H9 (cell line): Measurements from ENCODE around the gene CFAP99. TPM values are rescaled to one million over a fixed set of nuclear protein-coding genes. Genes with fewer than 3 reads are reported as not detected.

Experiments used
- DNase-seq: peaks from one replicate; pipeline ENCODE4 v3.0.0-alpha.2; 2017
- H2AFZ ChIP-seq: one replicate; pipeline ENCODE4 v1.6.1; 2013; ENCODE audit warnings: mild to moderate bottlenecking, low read length, control low read depth, moderate library complexity
- H2AK5ac ChIP-seq: 2 replicates; pipeline ENCODE4 v1.6.1; 2013; ENCODE audit warnings: low read length, control low read depth, mixed read lengths; ENCODE audit not compliant: insufficient read length
- H2BK120ac ChIP-seq: one replicate; pipeline ENCODE4 v1.6.1; 2013; ENCODE audit warnings: low read depth, mild to moderate bottlenecking, low read length, control low read depth, inconsistent platforms; ENCODE audit not compliant: poor library complexity, severe bottlenecking
- H2BK12ac ChIP-seq: 2 replicates; pipeline ENCODE4 v1.6.1; 2013; ENCODE audit warnings: low read length, control low read depth, mixed read lengths, low read depth; ENCODE audit not compliant: insufficient read length
- H2BK15ac ChIP-seq: 2 replicates; pipeline ENCODE4 v1.6.1; 2013; ENCODE audit warnings: low read depth, low read length, control low read depth
- H2BK20ac ChIP-seq: one replicate; pipeline ENCODE4 v1.6.1; 2013; ENCODE audit warnings: low read depth, mild to moderate bottlenecking, low read length, control low read depth, inconsistent platforms; ENCODE audit not compliant: poor library complexity, severe bottlenecking
- H2BK5ac ChIP-seq: 2 replicates; pipeline ENCODE4 v1.6.1; 2013; ENCODE audit warnings: low read length, control low read depth, mixed read lengths; ENCODE audit not compliant: insufficient read length
- H3K14ac ChIP-seq: 2 replicates; pipeline ENCODE4 v1.6.1; 2013; ENCODE audit warnings: low read length, control low read depth; ENCODE audit not compliant: insufficient read depth
- H3K18ac ChIP-seq: 2 replicates; pipeline ENCODE4 v1.6.1; 2013; ENCODE audit warnings: low read depth, mild to moderate bottlenecking, mixed read lengths, low read length, control low read depth; ENCODE audit not compliant: insufficient read length
- H3K23ac ChIP-seq: 2 replicates; pipeline ENCODE4 v1.6.1; 2013; ENCODE audit warnings: low read length, control low read depth, mixed read lengths, low read depth; ENCODE audit not compliant: insufficient read length
- H3K23me2 ChIP-seq: 2 replicates; pipeline ENCODE4 v1.6.1; 2013; ENCODE audit warnings: low read depth, mild to moderate bottlenecking, mixed read lengths, low read length, control low read depth; ENCODE audit not compliant: insufficient read length, poor library complexity, severe bottlenecking
- H3K27ac ChIP-seq: 2 replicates; pipeline ENCODE4 v1.5.1; 2013; ENCODE audit warnings: low read length, control low read depth, mixed read lengths, low read depth; ENCODE audit not compliant: insufficient read length
- H3K27me3 ChIP-seq: 2 replicates; pipeline ENCODE4 v1.6.1; 2013; ENCODE audit warnings: low read length, control low read depth, inconsistent platforms; ENCODE audit not compliant: insufficient read depth
- H3K4ac ChIP-seq: 2 replicates; pipeline ENCODE4 v1.6.1; 2013; ENCODE audit warnings: low read depth, mild to moderate bottlenecking, control low read depth, inconsistent platforms, low read length, moderate library complexity
- H3K4me1 ChIP-seq: 2 replicates; pipeline ENCODE4 v1.6.1; 2013; ENCODE audit warnings: low read length, control low read depth, inconsistent platforms; ENCODE audit not compliant: insufficient read depth
- H3K4me2 ChIP-seq: 2 replicates; pipeline ENCODE4 v1.6.1; 2013; ENCODE audit warnings: low read length, control low read depth, mixed read lengths; ENCODE audit not compliant: insufficient read length, insufficient read depth
- H3K56ac ChIP-seq: 2 replicates; pipeline ENCODE4 v1.6.1; 2013; ENCODE audit warnings: low read depth, mild to moderate bottlenecking, mixed read lengths, low read length, control low read depth; ENCODE audit not compliant: insufficient read length
- H3K79me1 ChIP-seq: 2 replicates; pipeline ENCODE4 v1.6.1; 2013; ENCODE audit warnings: low read depth, mild to moderate bottlenecking, moderate library complexity, low read length, control low read depth, inconsistent platforms; ENCODE audit not compliant: insufficient read depth, poor library complexity, severe bottlenecking
- H3K79me2 ChIP-seq: 2 replicates; pipeline ENCODE4 v1.6.1; 2013; ENCODE audit warnings: low read length, control low read depth, inconsistent platforms; ENCODE audit not compliant: insufficient read depth
- H3K9ac ChIP-seq: 2 replicates; pipeline ENCODE4 v1.6.1; 2013; ENCODE audit warnings: low read length, control low read depth, mixed read lengths; ENCODE audit not compliant: insufficient read length; ENCODE audit errors: extremely low read depth
- H3K9me3 ChIP-seq: one replicate; pipeline ENCODE4 v1.6.1; 2013; ENCODE audit warnings: low read depth, low read length, inconsistent platforms; ENCODE audit not compliant: control insufficient read depth
- H3T11ph ChIP-seq: one replicate; pipeline ENCODE4 v1.6.1; 2013; ENCODE audit warnings: mild to moderate bottlenecking, low read length, control low read depth, inconsistent platforms
- H4K20me1 ChIP-seq: one replicate; pipeline ENCODE4 v1.6.1; 2013; ENCODE audit not compliant: control insufficient read depth, insufficient read length, insufficient read depth
- H4K5ac ChIP-seq: 2 replicates; pipeline ENCODE4 v1.6.1; 2013; ENCODE audit warnings: low read depth, mild to moderate bottlenecking, mixed read lengths, low read length, control low read depth; ENCODE audit not compliant: insufficient read length
- H4K8ac ChIP-seq: replicated peaks from 2 replicates; pipeline ENCODE4 v1.6.1; 2013; ENCODE audit warnings: low read length, control low read depth, mixed read lengths, low read depth; ENCODE audit not compliant: insufficient read length
- H4K91ac ChIP-seq: 2 replicates; pipeline ENCODE4 v1.6.1; 2013; ENCODE audit warnings: low read depth, mild to moderate bottlenecking, moderate library complexity, mixed read lengths, low read length, control low read depth; ENCODE audit not compliant: insufficient read length
- H3K27ac Mint-ChIP-seq, 3 experiments: 2 replicates in 2 of 3; 3 replicates in 1 of 3; pipeline ENCODE4 v1.8.0; 2020 to 2021; ENCODE audit warnings: mixed read lengths in 3 of 3, mild to moderate bottlenecking in 1 of 3, moderate library complexity in 1 of 3
- H3K27me3 Mint-ChIP-seq: 2 replicates; pipeline ENCODE4 v1.8.0; 2021; ENCODE audit warnings: low read depth, mild to moderate bottlenecking, moderate library complexity, mixed read lengths
- H3K36me3 Mint-ChIP-seq, 3 experiments: 2 replicates in 2 of 3; 3 replicates in 1 of 3; pipeline ENCODE4 v1.8.0; 2020 to 2021; ENCODE audit warnings: low read depth in 3 of 3, mixed read lengths in 3 of 3; ENCODE audit not compliant: insufficient read depth in 1 of 3
- H3K4me1 Mint-ChIP-seq, 2 experiments: 2 replicates each; pipeline ENCODE4 v1.8.0; 2020; ENCODE audit warnings: mixed read lengths in 2 of 2
- H3K4me3 Mint-ChIP-seq, 2 experiments: 2 replicates in 1 of 2; 3 replicates in 1 of 2; pipeline ENCODE4 v1.8.0; 2020 to 2021; ENCODE audit warnings: mild to moderate bottlenecking in 2 of 2, mixed read lengths in 2 of 2, moderate library complexity in 1 of 2
- H3K9me3 Mint-ChIP-seq, 2 experiments: 2 replicates in 1 of 2; 3 replicates in 1 of 2; pipeline ENCODE4 v1.8.0; 2020; ENCODE audit warnings: mild to moderate bottlenecking in 2 of 2, mixed read lengths in 2 of 2, moderate library complexity in 1 of 2
- CTCF ChIP-seq: fragments of 200-600 bp; sonication (generic); conservative IDR thresholded peaks from 3 replicates; pipeline ENCODE4 v1.8.0; 2021; ENCODE audit warnings: antibody characterized with exemption, mild to moderate bottlenecking
- WGBS: extraction: QIAGEN DNeasy Blood & Tissue Kit; methylation state at CpG from one replicate; pipeline ENCODE4 v1.1.7; 2013; ENCODE audit warnings: missing lambda C conversion rate, low lambda C conversion rate, mixed read lengths; ENCODE audit not compliant: insufficient read length; ENCODE audit errors: extremely low coverage; 5-methylcytosine and 5-hydroxymethylcytosine counted together
- total RNA-seq: library from RNA; stranded (reverse); gene quantifications from 2 replicates; pipeline ENCODE4 v1.2.1, GENCODE V29; 2021

The CFAP99 gene
- total RNA-seq, 1 experiment from 2014 or later: 0.35 TPM

- no peak for DNase-seq
- H3K4me1 ChIP-seq: no peaks in the 10 kb centered on the region
- no peak overlapping the region for H3K4ac ChIP-seq
- H3K14ac ChIP-seq: no peak overlapping the region
- H2AFZ ChIP-seq: no peak overlapping the region
- H3K23me2 ChIP-seq: no peaks in the 10 kb centered on the region
- H2BK12ac ChIP-seq: no peak overlapping the region
- H3K56ac ChIP-seq: no peak overlapping the region
- H4K8ac ChIP-seq: no peak overlapping the region
- H2BK120ac ChIP-seq: no peak overlapping the region
- no CpG with 5 or more reads among the region's 7 CpGs for whole genome bisulfite sequencing
- H4K20me1 ChIP-seq: no peaks in the 10 kb centered on the region
- H3K27me3 ChIP-seq: no peaks in the 10 kb centered on the region
- H2AK5ac ChIP-seq: no peak overlapping the region
- Mint-ChIP-seq H3K36me3 (peaks cover 7 to 12% (median 8%) of the 10 kb centered on the region in 3 experiments), H3K9me3 (peaks cover 14 to 17% of the 10 kb centered on the region in 2 experiments), H3K4me1 (peaks cover 2 to 5% of the 10 kb centered on the region in 2 experiments; a peak in 2 of 4 replicates), H3K27me3 (peaks cover 12% of the 10 kb centered on the region), H3K27ac (no peak overlapping the region), H3K4me3 (no peak overlapping the region)
- H3T11ph ChIP-seq: no peak overlapping the region
- no peak overlapping the region for H3K9ac ChIP-seq
- no peak overlapping the region for H2BK20ac ChIP-seq
- H3K9me3 ChIP-seq: no peaks in the 10 kb centered on the region
- no peak overlapping the region for H3K4me2 ChIP-seq
- no peaks in the 10 kb centered on the region for H3K79me2 ChIP-seq
- H2BK5ac ChIP-seq: no peak overlapping the region
- H4K5ac ChIP-seq: no peak overlapping the region
- H3K18ac ChIP-seq: no peak overlapping the region
- no peak overlapping the region for H2BK15ac ChIP-seq
- H3K23ac ChIP-seq: no peak overlapping the region
- no peaks in the 10 kb centered on the region for H3K79me1 ChIP-seq
- no peak overlapping the region for H4K91ac ChIP-seq
- TF ChIP-seq CTCF: no peak
- H3K27ac ChIP-seq: no peak overlapping the region
Measured at GRCh38 chr4:2373532-2373931, 45.2 kb upstream of the CFAP99 start.
